GM23248 (cell line): ENCODE results near the gene SH3RF3. TPM values are rescaled to one million over a fixed set of nuclear protein-coding genes. Genes with fewer than 3 reads are reported as not detected.

Experiments used
- DNase-seq: peaks from one replicate; pipeline ENCODE4 v3.0.0-alpha.2; 2015
- H2AFZ ChIP-seq: fragments of 200-600 bp; sonication (generic); 2 replicates; pipeline ENCODE4 v1.6.1; 2016; ENCODE audit warnings: antibody characterized with exemption
- H3F3A ChIP-seq: fragments of 200-600 bp; sonication (generic); 2 replicates; pipeline ENCODE4 v1.6.1; 2016; ENCODE audit warnings: mild to moderate bottlenecking, antibody characterized with exemption, mixed run types; ENCODE audit not compliant: insufficient read depth
- H3K27ac ChIP-seq: fragments of 200-600 bp; sonication (generic); 2 replicates; pipeline ENCODE4 v1.5.1; 2016; ENCODE audit warnings: mild to moderate bottlenecking
- H3K27me3 ChIP-seq: fragments of 200-600 bp; sonication (generic); replicated peaks from 2 replicates; pipeline ENCODE4 v1.6.1; 2016; ENCODE audit warnings: mild to moderate bottlenecking; ENCODE audit not compliant: insufficient read depth
- H3K36me3 ChIP-seq: fragments of 200-600 bp; sonication (generic); 2 replicates; pipeline ENCODE4 v1.6.1; 2016; ENCODE audit warnings: low read depth, mild to moderate bottlenecking
- H3K4me1 ChIP-seq: fragments of 200-600 bp; sonication (generic); 2 replicates; pipeline ENCODE4 v1.6.1; 2016; ENCODE audit warnings: mild to moderate bottlenecking; ENCODE audit not compliant: insufficient read depth
- H3K4me2 ChIP-seq: fragments of 200-600 bp; sonication (generic); one replicate; pipeline ENCODE4 v1.6.1; 2016; ENCODE audit warnings: mild to moderate bottlenecking; ENCODE audit not compliant: unreplicated experiment
- H3K4me3 ChIP-seq: fragments of 200-600 bp; sonication (generic); 2 replicates; pipeline ENCODE4 v1.5.1; 2016; ENCODE audit warnings: mild to moderate bottlenecking
- H3K79me2 ChIP-seq: fragments of 200-600 bp; sonication (generic); 2 replicates; pipeline ENCODE4 v1.6.1; 2016; ENCODE audit warnings: mild to moderate bottlenecking; ENCODE audit not compliant: insufficient read depth
- H3K9ac ChIP-seq: fragments of 200-600 bp; sonication (generic); 2 replicates; pipeline ENCODE4 v1.6.1; 2016; ENCODE audit warnings: mild to moderate bottlenecking
- H3K9me2 ChIP-seq: fragments of 200-600 bp; sonication (generic); 2 replicates; pipeline ENCODE4 v1.6.1; 2016; ENCODE audit warnings: mixed run types, mild to moderate bottlenecking, moderate library complexity; ENCODE audit not compliant: insufficient read depth
- H3K9me3 ChIP-seq: fragments of 200-600 bp; sonication (generic); one replicate; pipeline ENCODE4 v1.6.1; 2017; ENCODE audit warnings: low read depth
- H4K20me1 ChIP-seq: fragments of 200-600 bp; sonication (generic); 2 replicates; pipeline ENCODE4 v1.6.0; 2016; ENCODE audit not compliant: insufficient read depth
- EZH2 ChIP-seq: fragments of 200-600 bp; sonication (generic); IDR thresholded peaks from 2 replicates; pipeline ENCODE4 v1.6.1; 2018; ENCODE audit warnings: antibody characterized with exemption, mild to moderate bottlenecking; ENCODE audit not compliant: insufficient read depth, poor library complexity, severe bottlenecking
- EZH2phosphoT487 ChIP-seq: fragments of 200-600 bp; sonication (generic); IDR thresholded peaks from 2 replicates; pipeline ENCODE4 v1.6.1; 2018; ENCODE audit warnings: antibody characterized with exemption, moderate library complexity, mild to moderate bottlenecking, low read depth; ENCODE audit not compliant: insufficient read depth
- WGBS, 2 experiments: methylation state at CpG; one replicate each; pipeline ENCODE4 v1.1.6; 2015 to 2017; ENCODE audit warnings: low lambda C conversion rate in 2 of 2, low coverage in 1 of 2; ENCODE audit errors: missing lambda C conversion rate in 2 of 2; 5-methylcytosine and 5-hydroxymethylcytosine counted together
- in situ Hi-C: fragments of 300-500 bp; cut with MboI; formaldehyde crosslinking; loops from 2 replicates; pipeline ENCODE4 v1.15.0; 2020
- polyA plus RNA-seq: library from polyadenylated mRNA; unstranded; fragments of >200 nt; fragmentation: Nextera tagmentation; extraction: Ambion mirVana; gene quantifications from 2 replicates; pipeline ENCODE4 v1.2.1, GENCODE V29; 2016
- total RNA-seq: library from RNA; depleted of rRNA; stranded (reverse); fragments of >200 nt; shearing (Covaris generic); gene quantifications from 2 replicates; pipeline ENCODE4 v1.2.3, GENCODE V29; 2014

SH3RF3 gene
- total and polyA plus RNA-seq, 2 experiments from 2014 or later = 1.5 to 5.2 TPM

GRCh38 chr2:109421101-109421500, 292.1 kb downstream of the SH3RF3 start:
- H3K9me2 ChIP-seq = no peaks in the 10 kb centered on the region
- H4K20me1 ChIP-seq = no peaks in the 10 kb centered on the region
- no peaks in the 10 kb centered on the region for H3K9me3 ChIP-seq
- DNase-seq = no peak
- H2AFZ ChIP-seq = no peak overlapping the region
- H3K9ac ChIP-seq = no peak overlapping the region
- H3K27me3 ChIP-seq = no peaks in the 10 kb centered on the region
- WGBS, 2 experiments = 94 to 100% methylated on average over 3 of the region's 3 CpGs
- H3K27ac ChIP-seq = no peak overlapping the region
- in situ Hi-C loops = no loop called here
- no peak overlapping the region for H3K4me3 ChIP-seq
- H3K4me1 ChIP-seq = peaks cover 6% of the 10 kb centered on the region; the same call in 1 of the 2 replicates
- H3K4me2 ChIP-seq = no peak overlapping the region
- H3F3A ChIP-seq = no peaks in the 10 kb centered on the region; the same call in 1 of the 2 replicates
- H3K36me3 ChIP-seq = no peaks in the 10 kb centered on the region
- H3K79me2 ChIP-seq = no peaks in the 10 kb centered on the region
- no peak for TF ChIP-seq EZH2
- TF ChIP-seq EZH2phosphoT487 = no peak

DNA sequence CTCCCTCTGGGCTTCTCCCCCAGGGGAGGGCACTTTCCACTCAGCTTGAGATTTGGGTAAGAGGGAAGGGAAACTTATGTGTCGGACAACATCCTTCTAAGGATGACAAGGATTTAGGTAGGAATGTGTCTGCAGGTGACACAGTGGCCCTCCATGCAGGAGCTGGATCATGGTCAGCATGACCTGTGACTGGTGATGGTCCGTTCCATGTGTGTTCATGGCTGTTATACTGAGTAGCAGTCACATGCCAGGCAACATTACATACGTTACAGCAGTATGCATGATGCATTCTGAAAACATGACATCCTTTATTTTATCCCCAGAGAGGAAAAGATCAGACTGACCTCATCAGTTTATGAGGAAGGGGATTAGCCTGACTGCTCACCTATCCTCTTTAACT, 292.6 kb downstream of the SH3RF3 start:
- Histone ChIP-seq H3K36me3 (no peaks in the 10 kb centered on the region), H4K20me1 (no peaks in the 10 kb centered on the region), H3F3A (no peaks in the 10 kb centered on the region; the same call in 1 of the 2 replicates), H3K27me3 (no peaks in the 10 kb centered on the region), H3K4me2 (no peak overlapping the region), H3K4me3 (no peak overlapping the region), H3K4me1 (peaks cover 6% of the 10 kb centered on the region; the same call in 1 of the 2 replicates), H3K9me2 (no peaks in the 10 kb centered on the region), H3K27ac (no peak overlapping the region), H3K79me2 (no peaks in the 10 kb centered on the region), H3K9ac (no peak overlapping the region), H3K9me3 (no peaks in the 10 kb centered on the region), H2AFZ (no peak overlapping the region)
- in situ Hi-C loops = no loop called here
- no peak for TF ChIP-seq EZH2phosphoT487
- no peak for DNase-seq
- WGBS, 2 experiments = 98% methylated on average over 3 of the region's 3 CpGs

DNA sequence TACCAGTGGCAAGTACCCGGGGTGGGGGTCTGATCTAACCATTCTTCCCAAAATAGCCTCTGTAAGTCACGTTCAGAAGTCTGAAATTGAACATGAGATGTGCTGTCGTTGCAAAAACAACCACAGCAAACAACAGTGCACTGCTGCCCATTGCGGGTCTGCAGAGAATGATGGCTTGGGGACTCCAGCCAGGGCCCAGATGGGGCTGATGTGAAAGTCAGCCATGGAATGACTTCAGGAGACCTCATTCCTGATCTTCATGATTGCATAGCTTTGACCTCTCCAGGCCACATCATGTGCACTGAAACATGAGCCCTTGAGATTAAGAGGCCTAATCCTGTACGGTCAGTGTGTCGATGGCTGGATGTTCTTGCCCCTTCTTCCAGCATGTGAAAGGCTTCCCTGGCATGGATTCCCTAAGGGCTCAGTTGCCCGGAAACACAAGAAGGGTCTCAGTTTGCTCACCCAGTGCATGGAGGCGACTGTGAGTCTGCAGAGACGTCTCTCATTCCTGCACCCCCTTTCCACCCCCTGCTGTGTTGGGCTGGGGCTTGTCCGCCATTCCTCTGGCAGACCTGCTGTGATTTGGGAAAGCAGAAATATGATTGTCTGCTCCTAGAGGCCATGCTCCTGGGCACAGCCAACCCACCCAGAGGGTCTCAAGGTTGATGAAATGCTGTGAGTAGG, 293.2 kb downstream of the SH3RF3 start:
- no peak for DNase-seq
- no peaks in the 10 kb centered on the region for H4K20me1 ChIP-seq

DNA sequence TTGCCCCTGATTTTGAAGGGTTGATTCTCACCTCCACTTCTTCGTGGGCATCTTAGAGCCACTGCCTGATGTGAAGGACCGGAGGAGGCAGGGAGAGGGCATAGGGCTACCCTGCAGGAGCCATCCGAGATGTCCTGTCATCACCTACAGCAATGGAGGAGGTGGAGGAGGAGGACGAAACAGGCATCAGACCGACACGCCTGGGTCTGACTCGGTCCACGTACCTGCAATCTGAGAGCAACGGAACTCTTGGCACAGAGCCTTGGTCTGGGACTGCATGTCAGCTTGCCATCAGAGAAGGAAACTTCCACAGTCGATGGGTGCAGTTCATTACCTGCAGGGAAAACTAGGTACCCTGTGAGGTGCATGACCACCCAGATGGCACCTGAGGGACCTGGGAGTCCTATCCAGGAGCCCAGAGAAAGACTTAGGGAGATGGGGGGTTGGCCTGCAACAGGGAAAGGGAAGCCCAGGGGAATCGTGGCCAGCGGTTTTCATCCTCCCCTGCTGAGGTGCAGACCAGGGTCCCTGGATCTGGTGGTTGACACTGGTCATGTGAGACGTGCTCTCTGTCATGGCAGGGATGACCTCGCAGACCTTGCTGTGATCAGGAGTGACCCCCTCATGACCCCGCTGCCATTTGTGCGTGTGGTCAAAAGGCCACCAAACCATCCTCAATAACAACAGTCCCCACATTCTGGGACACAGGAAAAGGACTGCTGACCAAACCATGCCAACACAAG, 293.9 kb downstream of the SH3RF3 start:
- no peak overlapping the region for H2AFZ ChIP-seq

More for the DNA sequence above, 293.2 kb downstream of the SH3RF3 start:
- no peaks in the 10 kb centered on the region for H3K79me2 ChIP-seq
- H3K9me2 ChIP-seq = no peaks in the 10 kb centered on the region
- H3K27me3 ChIP-seq = no peaks in the 10 kb centered on the region
- in situ Hi-C loops = no loop called here
- no peaks in the 10 kb centered on the region; the same call in 1 of the 2 replicates for H3F3A ChIP-seq
- no peak overlapping the region for H3K27ac ChIP-seq
- TF ChIP-seq EZH2phosphoT487 = no peak
- TF ChIP-seq EZH2 = no peak
- peaks cover 6% of the 10 kb centered on the region; the same call in 1 of the 2 replicates for H3K4me1 ChIP-seq
- WGBS, 2 experiments = 86 to 89% methylated on average over 10 of the region's 10 CpGs
- no peak overlapping the region for H2AFZ ChIP-seq
- H3K9ac ChIP-seq = no peak overlapping the region
- no peak overlapping the region for H3K4me3 ChIP-seq
- no peak overlapping the region for H3K4me2 ChIP-seq
- no peaks in the 10 kb centered on the region for H3K36me3 ChIP-seq
- no peaks in the 10 kb centered on the region for H3K9me3 ChIP-seq

More for the DNA sequence above, 293.9 kb downstream of the SH3RF3 start:
- no peak overlapping the region for H3K27ac ChIP-seq
- H3K4me1 ChIP-seq = peaks cover 6% of the 10 kb centered on the region; the same call in 1 of the 2 replicates
- H3K27me3 ChIP-seq = no peaks in the 10 kb centered on the region
- H3K36me3 ChIP-seq = no peaks in the 10 kb centered on the region
- in situ Hi-C loops = no loop called here
- no peaks in the 10 kb centered on the region for H3K9me3 ChIP-seq
- WGBS, 2 experiments = 94 to 95% methylated on average over 16 of the region's 16 CpGs
- no peak overlapping the region for H3K4me3 ChIP-seq
- no peaks in the 10 kb centered on the region for H4K20me1 ChIP-seq
- no peaks in the 10 kb centered on the region; the same call in 1 of the 2 replicates for H3F3A ChIP-seq
- H3K79me2 ChIP-seq = no peaks in the 10 kb centered on the region
- H3K9ac ChIP-seq = no peak overlapping the region
- no peak for DNase-seq
- TF ChIP-seq EZH2phosphoT487 (no peak), EZH2 (no peak)
- no peaks in the 10 kb centered on the region for H3K9me2 ChIP-seq
- no peak overlapping the region for H3K4me2 ChIP-seq
